Measurements from ENCODE around the gene DENND1A. TPM values are rescaled to one million over a fixed set of nuclear protein-coding genes. Genes with fewer than 3 reads are reported as not detected.
"Not testable (repeated sequence)": the region's sequence is repeated elsewhere in the genome, so short reads cannot be mapped to it uniquely, and the experiment has no call there.

The DENND1A gene
- total RNA-seq, 2 experiments from 2014 or later = 12.2 to 14.5 TPM

GRCh38 chr9:123435471-123435870 is 494.5 kb downstream of the DENND1A start:
- CTCF ChIA-PET = no interaction called here
- Mint-ChIP-seq H3K36me3 (no peaks in the 10 kb centered on the region), H3K27me3 (no peaks in the 10 kb centered on the region), H3K4me1 (no peaks in the 10 kb centered on the region), H3K9me3 (ENCODE audit: low read depth) (no peaks in the 10 kb centered on the region), H3K27ac (no peak overlapping the region), H3K4me3 (no peak overlapping the region)
- DNase-seq = no peak
- ATAC-seq = no peak

DNA sequence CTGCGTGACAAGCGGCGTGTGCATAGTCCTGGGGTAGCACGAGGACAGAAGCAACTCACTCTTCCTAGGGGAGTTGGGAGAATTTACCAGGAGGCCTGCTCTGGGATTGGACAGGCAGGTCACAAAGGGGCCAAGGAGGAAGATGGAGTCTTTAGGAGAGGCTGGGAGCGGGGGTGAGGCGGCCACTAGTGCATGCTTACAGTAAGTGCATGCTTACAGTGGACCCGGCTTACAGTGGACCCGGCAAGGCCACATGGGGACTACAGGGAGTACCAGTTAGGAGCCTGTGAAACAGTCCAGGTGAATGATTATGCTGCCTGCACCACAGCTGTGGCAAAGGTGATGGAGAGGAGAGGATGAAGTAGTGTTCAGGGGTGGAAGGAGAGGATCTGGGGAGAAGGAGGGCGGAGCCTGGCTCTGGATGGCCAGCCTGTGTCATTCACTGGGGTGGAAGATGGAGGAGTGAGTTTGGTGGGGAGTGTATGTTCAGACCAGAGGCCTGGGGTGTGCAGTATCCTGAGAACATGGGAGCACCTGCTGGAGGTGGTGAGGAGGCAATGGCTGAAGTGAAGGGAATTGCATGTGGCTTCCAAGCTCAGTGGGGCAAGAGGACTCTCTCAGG is 495.2 kb downstream of the DENND1A start:
- H3K36me3 Mint-ChIP-seq = no peaks in the 10 kb centered on the region
- CTCF ChIA-PET = interaction anchor here (0.8 kb wide), 1 partner anchor 607 kb away, joined by 3 read pairs; no protein-coding TSS in a partner anchor
- H3K9me3 Mint-ChIP-seq (ENCODE audit: low read depth) = no peaks in the 10 kb centered on the region
- H3K27me3 Mint-ChIP-seq = no peaks in the 10 kb centered on the region
- no peak overlapping the region for H3K27ac Mint-ChIP-seq
- ATAC-seq (no peak), DNase-seq (no peak)
- no peak overlapping the region for H3K4me3 Mint-ChIP-seq
- H3K4me1 Mint-ChIP-seq = no peaks in the 10 kb centered on the region

- H3K4me3 Mint-ChIP-seq = no peak overlapping the region
- CTCF ChIA-PET = no interaction called here
- H3K36me3 Mint-ChIP-seq = no peaks in the 10 kb centered on the region
- H3K4me1 Mint-ChIP-seq = no peaks in the 10 kb centered on the region
- DNase-seq (no peak), ATAC-seq (no peak)
- no peaks in the 10 kb centered on the region for H3K9me3 Mint-ChIP-seq (ENCODE audit: low read depth)
- no peak overlapping the region for H3K27ac Mint-ChIP-seq
- no peaks in the 10 kb centered on the region for H3K27me3 Mint-ChIP-seq
Measured at GRCh38 chr9:123432331-123433236, 497.3 kb downstream of the DENND1A start.

DNA sequence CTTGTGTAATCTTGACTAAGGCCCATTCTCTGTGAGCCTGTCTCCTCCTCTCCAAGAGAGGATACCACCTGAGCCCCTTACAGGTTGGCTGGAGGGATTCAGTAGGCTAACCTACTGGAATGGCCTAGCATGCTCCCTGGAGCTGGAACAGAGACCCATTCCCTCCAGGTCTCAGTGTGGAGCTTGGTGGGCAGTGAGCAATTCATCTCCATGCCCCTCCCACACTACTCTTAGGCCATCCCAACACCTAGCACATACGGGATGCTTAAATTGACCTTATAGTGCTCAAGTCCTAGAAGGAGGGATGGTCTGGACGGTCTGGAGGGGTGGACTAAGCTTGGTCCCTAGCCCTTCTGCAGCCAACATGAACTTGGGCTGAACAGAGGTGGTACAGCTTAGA is 498.3 kb downstream of the DENND1A start:
- Mint-ChIP-seq H3K36me3 (no peaks in the 10 kb centered on the region), H3K9me3 (ENCODE audit: low read depth) (no peaks in the 10 kb centered on the region), H3K27ac (no peak overlapping the region), H3K4me3 (no peak overlapping the region), H3K4me1 (no peaks in the 10 kb centered on the region), H3K27me3 (no peaks in the 10 kb centered on the region)
- DNase-seq (no peak), ATAC-seq (no peak)
- CTCF ChIA-PET = no interaction called here

DNA sequence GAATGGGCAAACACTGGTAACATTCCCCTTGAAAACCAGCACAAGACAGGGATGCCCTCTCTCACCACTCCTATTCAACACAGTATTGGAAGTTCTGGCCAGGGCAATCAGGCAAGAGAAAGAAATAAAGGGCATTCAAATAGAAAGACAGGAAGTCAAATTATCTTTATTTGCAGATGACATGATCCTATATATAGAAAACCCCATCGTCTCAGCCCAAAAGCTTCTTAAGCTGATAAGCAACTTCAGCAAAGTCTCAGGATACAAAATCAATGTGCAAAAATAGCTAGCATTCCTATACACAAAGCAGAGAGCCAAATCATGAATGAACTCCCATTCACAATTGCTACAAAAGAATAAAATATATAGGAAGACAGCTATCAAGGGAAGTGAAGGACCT is 501.5 kb downstream of the DENND1A start:
- H3K36me3 Mint-ChIP-seq; CTCF ChIA-PET; H3K4me1 Mint-ChIP-seq; H3K4me3 Mint-ChIP-seq; H3K27me3 Mint-ChIP-seq; H3K9me3 Mint-ChIP-seq (ENCODE audit: low read depth); H3K27ac Mint-ChIP-seq; ATAC-seq; DNase-seq: not testable (repeated sequence)

DNA sequence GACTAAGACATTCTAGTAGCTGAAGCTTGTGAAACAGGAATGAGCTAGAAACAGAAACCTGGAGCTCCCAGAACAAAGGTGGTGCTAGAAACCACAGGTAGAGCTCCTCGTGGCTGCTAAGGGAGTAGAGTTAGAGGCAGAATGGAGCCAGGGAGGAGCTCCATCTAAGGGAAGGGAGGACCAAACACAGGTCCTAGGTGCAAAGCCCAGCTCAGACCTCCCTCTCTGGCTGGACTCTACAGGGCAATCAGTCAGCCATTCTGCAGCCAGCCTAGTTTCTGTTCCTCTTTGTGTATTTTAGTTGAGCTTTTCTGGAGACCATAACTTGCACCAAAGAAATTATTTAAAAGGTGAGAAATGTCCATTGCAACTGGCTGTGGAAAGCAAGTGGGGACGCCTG is 503.5 kb downstream of the DENND1A start:
- DNase-seq (no peak), ATAC-seq (no peak)
- Mint-ChIP-seq H3K4me3 (no peak overlapping the region), H3K27me3 (no peaks in the 10 kb centered on the region), H3K4me1 (no peaks in the 10 kb centered on the region), H3K9me3 (ENCODE audit: low read depth) (no peaks in the 10 kb centered on the region), H3K36me3 (no peaks in the 10 kb centered on the region), H3K27ac (no peak overlapping the region)
- CTCF ChIA-PET = no interaction called here

GRCh38 chr9:123425836-123426365 is 504.0 kb downstream of the DENND1A start:
- DNase-seq (no peak), ATAC-seq (no peak)
- Mint-ChIP-seq H3K27me3 (no peaks in the 10 kb centered on the region), H3K4me3 (no peak overlapping the region), H3K9me3 (ENCODE audit: low read depth) (no peaks in the 10 kb centered on the region), H3K36me3 (no peaks in the 10 kb centered on the region), H3K4me1 (no peaks in the 10 kb centered on the region), H3K27ac (no peak overlapping the region)
- CTCF ChIA-PET = no interaction called here

- no peaks in the 10 kb centered on the region for H3K4me1 Mint-ChIP-seq
- no peak overlapping the region for H3K27ac Mint-ChIP-seq
- no peaks in the 10 kb centered on the region for H3K9me3 Mint-ChIP-seq (ENCODE audit: low read depth)
- H3K27me3 Mint-ChIP-seq = no peaks in the 10 kb centered on the region
- H3K4me3 Mint-ChIP-seq = no peak overlapping the region
- H3K36me3 Mint-ChIP-seq = no peaks in the 10 kb centered on the region
- ATAC-seq = no peak
- CTCF ChIA-PET = no interaction called here
- DNase-seq = no peak
Measured at GRCh38 chr9:123425261-123425821, 504.6 kb downstream of the DENND1A start.

- DNase-seq (no peak), ATAC-seq (no peak)
- CTCF ChIA-PET = no interaction called here
- Mint-ChIP-seq H3K27ac (no peak overlapping the region), H3K36me3 (no peaks in the 10 kb centered on the region), H3K9me3 (ENCODE audit: low read depth) (no peaks in the 10 kb centered on the region), H3K4me1 (no peaks in the 10 kb centered on the region), H3K27me3 (no peaks in the 10 kb centered on the region), H3K4me3 (no peak overlapping the region)
Measured at GRCh38 chr9:123424552-123425225, 505.2 kb downstream of the DENND1A start.

GRCh38 chr9:123424131-123424530 is 505.8 kb downstream of the DENND1A start:
- Mint-ChIP-seq H3K4me1 (no peaks in the 10 kb centered on the region), H3K27me3 (no peaks in the 10 kb centered on the region), H3K4me3 (no peak overlapping the region), H3K27ac (no peak overlapping the region), H3K36me3 (no peaks in the 10 kb centered on the region), H3K9me3 (ENCODE audit: low read depth) (no peaks in the 10 kb centered on the region)
- CTCF ChIA-PET = no interaction called here
- DNase-seq (no peak), ATAC-seq (no peak)

GRCh38 chr9:123423311-123423640 is 506.6 kb downstream of the DENND1A start:
- Mint-ChIP-seq H3K4me3 (no peak overlapping the region), H3K27ac (no peak overlapping the region), H3K9me3 (ENCODE audit: low read depth) (no peaks in the 10 kb centered on the region), H3K27me3 (no peaks in the 10 kb centered on the region), H3K36me3 (no peaks in the 10 kb centered on the region), H3K4me1 (no peaks in the 10 kb centered on the region)
- DNase-seq (no peak), ATAC-seq (no peak)
- CTCF ChIA-PET = no interaction called here

DNA sequence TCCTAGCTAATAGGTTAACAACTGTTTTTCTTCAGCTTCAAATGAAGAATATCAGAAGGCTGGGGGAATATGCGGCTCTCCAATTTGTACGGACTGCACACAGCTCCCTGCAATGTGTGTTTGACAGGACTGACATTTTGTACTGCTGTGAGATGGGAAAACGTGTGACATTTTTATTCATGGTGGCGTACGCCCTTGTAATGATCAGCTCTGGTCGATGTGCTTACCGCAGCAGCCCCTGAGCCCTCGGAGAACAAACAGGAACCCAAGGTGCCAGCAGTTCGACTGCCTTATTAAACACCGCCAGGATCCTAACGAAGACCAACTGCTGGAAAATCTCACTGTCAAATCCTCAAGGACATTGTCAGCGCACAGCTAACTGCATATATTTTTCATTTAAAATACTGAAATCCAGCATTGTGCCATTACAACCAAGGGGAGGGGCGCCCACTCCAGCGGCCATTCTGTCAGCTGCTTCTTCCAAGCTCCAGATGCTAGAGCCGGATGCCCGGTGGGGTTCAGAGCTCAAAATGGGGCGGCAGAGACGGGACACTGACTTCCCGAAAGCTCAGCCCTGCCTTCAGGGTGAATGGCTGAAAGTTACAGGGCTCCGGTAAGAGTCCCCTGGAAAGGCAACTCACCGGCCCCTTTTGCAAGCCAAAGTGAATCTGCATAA is 507.2 kb downstream of the DENND1A start:
- DNase-seq (no peak), ATAC-seq (no peak)
- Mint-ChIP-seq H3K27me3 (no peaks in the 10 kb centered on the region), H3K4me1 (no peaks in the 10 kb centered on the region), H3K36me3 (no peaks in the 10 kb centered on the region), H3K4me3 (no peak overlapping the region), H3K9me3 (ENCODE audit: low read depth) (no peaks in the 10 kb centered on the region), H3K27ac (no peak overlapping the region)
- CTCF ChIA-PET = no interaction called here

- no peaks in the 10 kb centered on the region for H3K4me1 Mint-ChIP-seq
- H3K27ac Mint-ChIP-seq = no peak overlapping the region
- H3K4me3 Mint-ChIP-seq = no peak overlapping the region
- ATAC-seq = no peak
- no peaks in the 10 kb centered on the region for H3K36me3 Mint-ChIP-seq
- no peaks in the 10 kb centered on the region for H3K9me3 Mint-ChIP-seq (ENCODE audit: low read depth)
- H3K27me3 Mint-ChIP-seq = no peaks in the 10 kb centered on the region
- no peak for DNase-seq
- CTCF ChIA-PET = no interaction called here
Measured at GRCh38 chr9:123421801-123422455, 508.0 kb downstream of the DENND1A start.
